Body of pancreas (tissue), 4 donors: Measurements from ENCODE around the gene IL7R.

ENCODE experiments used
- CTCF ChIP-seq, 7 experiments: fragments of 450-650 bp in 4 of 7; fragments of 200-600 bp in 3 of 7; sonication (generic) in 3 of 7; IDR thresholded peaks; one replicate each; pipeline ENCODE4 v1.5.1; 2016 to 2019; ENCODE audit warnings: antibody characterized with exemption in 7 of 7
- POLR2A ChIP-seq, 3 donors: fragments of 450-650 bp; IDR thresholded peaks; one replicate each; pipeline ENCODE4 v1.6.1; 2016; ENCODE audit warnings: antibody characterized with exemption in 3 of 3, mild to moderate bottlenecking in 2 of 3

- no peak for TF ChIP-seq CTCF (IDR thresholded peaks at IDR 0.05)
- TF ChIP-seq POLR2A (IDR thresholded peaks at IDR 0.05) = no peak
These were observed 37.7 kb upstream of the IL7R start for GRCh38 chr5:35819026-35819425.
